CD4-positive, alpha-beta T cell treated with Interleukin-10 for 1 hour (primary cell): ENCODE measurements around the gene RAP1GDS1.

ENCODE experiments used
- DNase-seq: peaks from one replicate; pipeline ENCODE4 v3.0.0-alpha.2; 2020

The RAP1GDS1 gene

DNA sequence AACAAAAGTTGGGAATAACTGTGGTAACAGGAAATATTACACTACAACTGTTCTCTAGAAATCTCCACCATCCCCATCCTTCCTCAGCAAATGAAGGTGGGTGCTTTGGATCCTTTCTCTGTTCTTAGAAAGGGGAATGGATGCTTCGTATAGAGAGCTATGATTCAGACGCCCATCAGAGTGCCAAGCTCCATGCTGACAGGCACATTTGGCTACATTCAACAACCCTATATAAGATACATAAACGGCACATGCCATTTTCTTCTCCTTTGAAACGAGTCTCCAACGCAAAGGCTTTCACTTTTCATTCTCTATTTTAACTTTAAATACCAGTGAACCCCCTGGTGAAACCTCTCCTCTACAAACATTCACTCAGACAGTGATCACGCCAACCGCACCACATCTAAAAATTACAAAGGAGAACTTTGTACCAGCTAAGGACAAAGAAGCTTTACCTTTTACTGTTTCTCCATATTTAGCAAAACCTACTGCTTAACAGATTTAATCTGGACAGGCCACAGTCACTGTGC is 224.7 kb downstream of the RAP1GDS1 start:
- DNase-seq = no peak

- DNase-seq = no peak
Measured at GRCh38 chr4:98490251-98490650, 229.1 kb downstream of the RAP1GDS1 start.

- DNase-seq = no peak
Measured at GRCh38 chr4:98491899-98492559, 230.8 kb downstream of the RAP1GDS1 start.

DNA sequence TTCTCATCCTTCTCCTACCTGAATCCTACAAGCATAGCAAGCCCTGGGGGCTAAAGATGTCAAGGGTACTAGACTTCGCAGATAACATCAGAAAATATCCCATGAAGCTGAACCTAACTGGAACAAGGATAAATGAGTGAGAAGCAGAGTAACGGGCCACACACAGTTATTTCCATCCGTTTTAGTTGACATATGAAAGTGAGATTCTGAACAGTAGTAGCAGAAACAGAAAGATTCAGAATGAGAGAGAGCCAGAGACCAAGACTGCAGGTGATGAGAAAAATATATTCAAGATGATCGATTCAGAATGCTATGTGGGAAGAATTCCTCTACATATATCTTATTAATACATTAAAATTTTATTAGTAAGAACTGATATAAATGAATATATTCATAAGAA is 232.1 kb downstream of the RAP1GDS1 start:
- DNase-seq = no peak
